HG02840 (cell line): ENCODE results near the gene ZNF423.

Source experiments
- ATAC-seq: cut with Tn5 transposase; IDR thresholded peaks from one replicate; pipeline ENCODE4 v1.9.1; 2021; ENCODE audit warnings: mild to moderate bottlenecking, moderate library complexity, moderate number of reproducible peaks; ENCODE audit not compliant: unreplicated experiment, low FRiP score

The ZNF423 gene

GRCh38 chr16:49653173-49653570, 202.7 kb downstream of the ZNF423 start:
- ATAC-seq = no peak

DNA sequence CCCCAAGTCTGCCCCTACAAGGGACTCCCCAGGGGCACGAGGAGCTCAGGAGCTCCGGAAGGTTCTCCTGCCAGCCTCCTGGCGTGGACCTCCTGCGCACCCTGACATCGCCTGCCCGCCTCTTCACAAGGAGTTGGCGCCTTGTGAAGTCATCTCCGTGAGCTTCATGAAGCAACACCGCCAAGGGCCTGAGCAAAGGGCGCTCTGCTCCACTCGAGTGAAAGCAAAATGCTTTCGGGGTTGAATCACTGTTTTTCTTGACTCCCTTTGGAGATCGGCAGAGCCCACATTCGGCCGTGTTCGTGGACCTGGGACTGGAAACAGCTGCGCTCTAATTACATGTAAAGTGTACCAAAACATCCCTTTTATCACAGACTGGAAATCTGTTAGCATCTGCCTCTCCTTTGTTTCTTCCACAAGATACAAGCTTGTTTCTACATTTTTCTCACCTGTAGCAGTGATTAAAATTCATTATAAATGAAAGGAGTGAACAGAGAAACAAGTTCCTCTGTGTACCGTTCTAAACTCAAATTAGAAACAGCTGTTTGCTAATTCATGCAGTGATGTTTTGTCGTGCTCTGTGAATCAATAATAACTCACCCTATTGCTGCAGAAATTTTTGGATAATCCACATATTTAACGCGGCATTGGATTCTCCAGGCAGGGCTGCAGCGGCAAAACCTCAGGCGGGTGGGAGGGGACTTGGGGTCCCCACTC, 203.3 kb downstream of the ZNF423 start:
- ATAC-seq = no peak

- no peak for ATAC-seq
Measured at GRCh38 chr16:49651996-49652395, 203.9 kb downstream of the ZNF423 start.

DNA sequence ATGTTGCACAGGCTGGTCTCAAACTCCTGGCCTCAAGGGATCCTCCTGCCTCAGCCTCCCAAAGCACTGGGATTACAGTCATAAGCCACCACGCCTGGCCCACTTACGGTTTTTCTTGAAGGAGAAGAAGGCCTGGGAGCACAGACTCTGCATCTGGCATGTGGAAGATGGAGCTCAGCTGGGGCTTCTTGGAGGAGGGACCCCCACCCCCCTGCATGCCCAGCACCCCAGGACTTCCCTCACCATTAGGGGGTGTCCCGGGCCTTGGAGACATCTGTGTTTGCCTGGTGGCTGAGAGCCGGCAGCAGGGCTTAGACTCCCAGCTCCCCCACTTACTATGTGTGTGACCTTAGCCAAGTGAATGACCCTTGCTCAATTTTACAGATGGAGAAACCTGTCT, 204.7 kb downstream of the ZNF423 start:
- no peak for ATAC-seq

DNA sequence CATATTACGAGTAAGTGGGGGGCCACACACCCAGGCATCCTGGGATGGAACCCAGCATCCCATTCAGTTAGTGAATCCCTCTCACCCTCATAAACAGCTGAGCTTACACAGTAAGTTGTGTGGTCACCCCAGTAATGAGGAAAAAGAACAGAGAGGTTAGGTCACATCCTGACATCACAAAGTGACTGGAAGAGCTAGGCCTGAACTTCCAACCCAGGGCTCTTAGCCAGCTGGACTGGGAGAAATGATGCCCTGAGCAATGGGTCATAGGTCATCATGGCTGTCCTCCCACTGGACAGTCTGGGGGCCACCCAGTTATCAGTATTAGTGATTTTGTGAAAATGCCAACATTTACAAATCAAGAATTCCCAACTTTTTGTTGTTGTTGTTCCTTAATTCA, 205.3 kb downstream of the ZNF423 start:
- no peak for ATAC-seq

DNA sequence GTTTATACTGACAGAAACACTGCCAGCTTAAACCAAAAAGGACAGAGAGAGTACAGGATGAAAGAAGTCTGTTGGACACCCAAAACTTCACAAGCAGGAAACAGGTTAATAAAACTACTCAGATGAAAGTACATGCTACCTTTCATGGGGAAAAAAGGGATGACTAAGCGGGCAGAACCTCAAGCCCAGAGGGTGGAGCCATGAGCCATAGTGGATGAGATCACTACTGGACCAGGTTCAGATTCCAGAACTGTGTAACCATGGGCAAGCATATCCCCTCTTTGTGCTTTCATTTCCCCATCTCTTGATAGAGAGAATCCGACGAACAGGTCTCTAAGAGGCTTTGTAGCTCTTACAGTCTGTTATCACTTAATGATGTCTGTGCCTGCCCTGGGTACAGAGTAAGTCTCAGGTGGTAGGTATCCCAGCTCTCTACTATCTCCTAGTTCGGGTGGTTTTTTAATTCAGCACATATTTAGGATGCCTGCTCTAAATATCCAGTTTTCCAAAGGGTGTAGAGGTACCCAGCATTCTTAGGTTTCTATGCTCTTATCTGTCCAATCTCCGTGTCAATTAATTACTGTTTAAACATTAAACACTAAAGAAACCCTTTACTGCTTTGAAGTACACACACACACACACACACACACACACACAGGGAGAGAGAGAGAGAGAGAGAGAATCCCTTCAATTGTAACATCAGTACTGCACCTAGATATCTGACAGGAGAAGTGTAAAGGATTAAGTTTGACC, 206.7 kb downstream of the ZNF423 start:
- no peak for ATAC-seq

DNA sequence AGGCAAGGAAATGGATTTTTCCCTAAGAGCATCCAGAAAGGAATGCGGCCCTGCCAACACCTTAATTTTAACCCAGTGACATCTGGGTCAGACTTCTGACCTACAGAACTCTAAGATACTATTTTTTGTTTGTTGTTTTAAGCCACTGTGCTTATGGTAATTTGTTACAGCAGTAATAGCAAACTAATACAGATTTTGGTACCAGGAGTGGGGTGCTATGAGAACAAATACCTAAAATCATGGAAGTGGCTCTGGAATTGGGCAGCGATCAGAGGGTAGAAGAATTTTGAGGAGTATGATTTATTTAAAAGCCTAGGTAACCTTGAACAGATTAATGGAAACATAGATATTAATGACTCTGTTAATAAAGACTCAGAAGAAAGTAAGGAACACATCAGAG, 208.2 kb downstream of the ZNF423 start:
- no peak for ATAC-seq

GRCh38 chr16:49645263-49645662, 210.6 kb downstream of the ZNF423 start:
- ATAC-seq = no peak

GRCh38 chr16:49644145-49644463, 211.8 kb downstream of the ZNF423 start:
- no peak for ATAC-seq

- no peak for ATAC-seq
Measured at GRCh38 chr16:49643429-49644144, 212.3 kb downstream of the ZNF423 start.

DNA sequence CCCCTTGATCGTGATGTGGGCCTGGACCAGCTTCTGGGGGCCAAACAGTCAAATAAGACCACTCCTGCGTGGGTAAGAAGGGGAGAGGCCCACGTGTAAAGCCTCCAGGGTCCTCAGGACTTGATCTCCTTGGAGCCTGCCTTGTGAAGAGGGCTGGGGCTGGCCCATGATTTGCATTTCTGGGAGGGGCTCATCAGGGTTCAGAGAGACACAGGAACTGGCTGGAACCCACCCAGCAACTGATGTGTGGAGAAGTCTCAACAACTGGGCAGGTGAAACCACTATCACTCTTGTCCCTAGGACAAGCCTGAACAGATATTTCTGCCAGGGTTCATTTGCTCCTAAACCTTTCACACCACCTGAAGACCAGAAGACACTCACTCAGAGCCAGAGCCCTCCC, 214.7 kb downstream of the ZNF423 start:
- no peak for ATAC-seq

DNA sequence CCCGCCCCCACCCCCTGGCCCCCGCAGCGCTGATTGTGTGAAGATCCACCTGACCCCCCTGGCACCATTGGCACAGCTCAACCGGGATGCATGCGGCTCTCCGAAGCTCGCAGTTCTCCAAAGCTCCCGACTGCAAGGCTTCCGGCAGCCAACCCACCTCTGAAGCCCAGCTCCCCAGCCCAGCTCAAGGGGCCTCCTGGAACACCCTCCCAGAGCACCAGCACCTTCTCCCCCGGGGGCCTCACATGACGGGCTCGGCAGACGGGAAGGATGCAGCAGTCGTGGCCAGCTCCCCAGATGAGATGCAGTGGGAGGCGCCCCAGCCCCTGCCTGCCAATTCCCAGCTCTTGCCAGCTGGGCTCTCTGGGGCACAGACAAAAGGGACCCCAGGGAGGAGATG, 215.3 kb downstream of the ZNF423 start:
- ATAC-seq = no peak

- no peak for ATAC-seq
Measured at GRCh38 chr16:49639739-49640431, 216.0 kb downstream of the ZNF423 start.

- no peak for ATAC-seq
Measured at GRCh38 chr16:49638673-49639610, 217.0 kb downstream of the ZNF423 start.

DNA sequence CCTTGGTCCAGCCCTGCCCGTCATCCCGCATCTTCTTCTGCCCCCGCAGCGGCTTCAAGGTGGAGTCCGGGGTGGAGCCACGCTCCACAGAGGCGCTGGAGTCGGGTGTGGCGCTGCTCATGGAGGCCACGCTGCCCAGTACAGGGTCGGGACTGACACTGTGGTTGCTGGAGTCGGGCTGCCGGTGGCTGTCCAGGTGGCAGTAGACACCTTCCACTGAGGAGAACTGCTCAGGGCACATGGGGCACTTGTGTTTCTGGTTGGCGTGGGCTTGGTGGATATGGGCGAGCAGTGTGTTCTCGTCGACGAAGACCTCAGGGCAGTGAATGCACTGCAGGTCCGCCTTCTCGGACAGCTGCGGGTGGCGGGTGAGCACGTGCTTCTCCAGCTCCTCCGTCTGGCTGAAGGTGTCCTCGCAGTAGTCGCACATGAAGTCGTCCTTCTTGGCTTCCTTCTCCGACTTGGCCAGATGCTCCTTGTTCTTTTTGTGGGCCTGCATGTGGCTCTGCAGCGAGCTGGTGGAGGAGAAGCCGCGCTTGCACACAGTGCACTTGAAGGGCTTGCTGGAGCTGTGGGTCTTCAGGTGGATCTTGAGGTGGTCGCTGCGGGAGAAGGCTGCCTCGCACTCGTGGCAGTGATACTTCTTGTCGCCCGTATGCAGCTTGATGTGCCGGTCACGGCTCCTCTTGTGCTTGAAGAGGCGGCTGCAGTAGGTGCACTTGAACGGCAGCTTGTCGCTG, 217.8 kb downstream of the ZNF423 start:
- no peak for ATAC-seq

- no peak for ATAC-seq
Measured at GRCh38 chr16:49637511-49637910, 218.4 kb downstream of the ZNF423 start.

DNA sequence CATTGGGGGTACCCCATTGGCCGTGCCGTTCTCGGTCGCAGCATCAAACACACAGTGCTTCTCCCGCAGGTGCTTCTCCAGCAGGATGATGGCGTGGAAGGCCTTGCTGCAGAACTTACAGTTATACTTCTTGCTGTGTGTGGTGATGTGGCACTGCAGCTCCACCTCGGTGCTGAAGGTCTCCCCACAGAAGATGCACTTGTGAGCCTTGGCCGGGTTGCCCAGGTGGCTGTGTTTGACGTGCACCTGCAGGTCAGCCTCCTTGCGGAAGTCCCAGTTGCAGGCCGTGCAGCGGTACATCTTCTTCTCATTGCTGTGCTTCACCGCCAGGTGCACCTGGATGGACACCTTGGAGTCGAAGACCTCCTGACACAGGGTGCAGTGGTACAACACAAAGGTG, 219.3 kb downstream of the ZNF423 start:
- no peak for ATAC-seq

- ATAC-seq = no peak
Measured at GRCh38 chr16:49635591-49636581, 220.0 kb downstream of the ZNF423 start.
